GM23338 (cell line): ENCODE data around the gene SOX13.

ENCODE experiments used
- CREB1 ChIP-seq: fragments of 250-450 bp; sonication (Bioruptor Pico); IDR thresholded peaks from 2 replicates; pipeline ENCODE4 v1.5.0; 2020; ENCODE audit warnings: low read depth, mild to moderate bottlenecking, moderate library complexity
- CTCF ChIP-seq, 2 experiments: fragments of 200-600 bp in 1 of 2; sonication (generic) in 1 of 2; conservative IDR thresholded peaks; 2 replicates each; pipeline versions ENCODE4 v1.5.1 to v1.6.1; 2016 to 2017; ENCODE audit warnings: antibody characterized with exemption in 2 of 2, low read depth in 2 of 2, mild to moderate bottlenecking in 2 of 2, moderate library complexity in 1 of 2
- EZH2 ChIP-seq: fragments of 200-600 bp; sonication (generic); IDR thresholded peaks from one replicate; pipeline ENCODE4 v1.8.0; 2017; ENCODE audit warnings: antibody characterized with exemption, mild to moderate bottlenecking, low read depth; ENCODE audit not compliant: unreplicated experiment
- EZH2phosphoT487 ChIP-seq: fragments of 200-600 bp; sonication (generic); IDR thresholded peaks from one replicate; pipeline ENCODE4 v1.8.1; 2018; ENCODE audit warnings: antibody characterized with exemption; ENCODE audit not compliant: unreplicated experiment
- POLR2AphosphoS5 ChIP-seq: IDR thresholded peaks from 2 replicates; pipeline ENCODE4 v1.6.1; 2016; ENCODE audit warnings: antibody characterized with exemption, low read depth
- ZNF114 ChIP-seq: fragments of 250-450 bp; sonication (Bioruptor Pico); IDR thresholded peaks from 2 replicates; pipeline ENCODE4 v1.5.0; 2020; ENCODE audit warnings: mild to moderate bottlenecking, moderate library complexity
- ZNF331 ChIP-seq: fragments of 250-450 bp; sonication (Bioruptor Pico); IDR thresholded peaks from 2 replicates; pipeline ENCODE4 v1.5.0; 2020; ENCODE audit warnings: low read depth, mild to moderate bottlenecking, moderate library complexity
- TF ChIP-seq, protein P1 (sequence below): IDR thresholded peaks from one replicate; pipeline ENCODE4 v1.6.1; 2018; ENCODE audit warnings: antibody characterized with exemption; ENCODE audit not compliant: unreplicated experiment

DNA sequence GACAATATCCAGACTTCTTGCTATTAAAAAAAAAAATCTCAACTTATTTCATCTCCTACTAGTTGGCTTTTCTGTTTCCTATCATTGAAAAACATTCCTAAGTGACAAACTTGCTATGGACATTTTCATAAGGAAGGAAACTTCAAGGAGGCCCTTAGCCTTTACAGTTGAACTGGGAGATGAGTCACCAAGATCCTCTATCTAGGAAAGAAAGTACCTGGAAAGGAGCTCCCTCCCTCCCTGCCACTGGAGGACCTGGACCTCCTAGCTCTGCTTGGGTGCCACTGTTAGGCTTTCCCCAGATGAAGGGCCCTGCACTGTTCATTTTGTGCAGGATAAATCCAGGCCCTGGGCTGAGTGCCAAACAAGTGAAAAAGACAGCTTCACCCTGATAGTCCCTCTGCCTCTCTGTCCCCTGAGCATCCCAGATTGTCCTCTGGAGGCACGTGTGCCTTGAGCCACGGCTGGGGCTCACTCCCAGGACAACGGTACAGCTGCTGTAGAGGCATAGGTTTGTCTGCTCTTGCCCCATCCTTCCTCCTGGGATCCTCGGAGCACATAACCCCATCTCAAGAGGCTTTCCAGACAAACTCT lies 40.2 kb upstream of the SOX13 start:
- no peak for TF ChIP-seq POLR2AphosphoS5
- TF ChIP-seq EZH2phosphoT487: no peak
- no peak for TF ChIP-seq CTCF (conservative IDR thresholded peaks at IDR 0.05; ENCODE audit: low read depth in 2 of 2)
- no peak for TF ChIP-seq ZNF331 (CRISPR knock-in tag)
- no peak for TF ChIP-seq EZH2
- no peak for TF ChIP-seq CREB1 (CRISPR knock-in tag)
- TF ChIP-seq, protein P1, sequence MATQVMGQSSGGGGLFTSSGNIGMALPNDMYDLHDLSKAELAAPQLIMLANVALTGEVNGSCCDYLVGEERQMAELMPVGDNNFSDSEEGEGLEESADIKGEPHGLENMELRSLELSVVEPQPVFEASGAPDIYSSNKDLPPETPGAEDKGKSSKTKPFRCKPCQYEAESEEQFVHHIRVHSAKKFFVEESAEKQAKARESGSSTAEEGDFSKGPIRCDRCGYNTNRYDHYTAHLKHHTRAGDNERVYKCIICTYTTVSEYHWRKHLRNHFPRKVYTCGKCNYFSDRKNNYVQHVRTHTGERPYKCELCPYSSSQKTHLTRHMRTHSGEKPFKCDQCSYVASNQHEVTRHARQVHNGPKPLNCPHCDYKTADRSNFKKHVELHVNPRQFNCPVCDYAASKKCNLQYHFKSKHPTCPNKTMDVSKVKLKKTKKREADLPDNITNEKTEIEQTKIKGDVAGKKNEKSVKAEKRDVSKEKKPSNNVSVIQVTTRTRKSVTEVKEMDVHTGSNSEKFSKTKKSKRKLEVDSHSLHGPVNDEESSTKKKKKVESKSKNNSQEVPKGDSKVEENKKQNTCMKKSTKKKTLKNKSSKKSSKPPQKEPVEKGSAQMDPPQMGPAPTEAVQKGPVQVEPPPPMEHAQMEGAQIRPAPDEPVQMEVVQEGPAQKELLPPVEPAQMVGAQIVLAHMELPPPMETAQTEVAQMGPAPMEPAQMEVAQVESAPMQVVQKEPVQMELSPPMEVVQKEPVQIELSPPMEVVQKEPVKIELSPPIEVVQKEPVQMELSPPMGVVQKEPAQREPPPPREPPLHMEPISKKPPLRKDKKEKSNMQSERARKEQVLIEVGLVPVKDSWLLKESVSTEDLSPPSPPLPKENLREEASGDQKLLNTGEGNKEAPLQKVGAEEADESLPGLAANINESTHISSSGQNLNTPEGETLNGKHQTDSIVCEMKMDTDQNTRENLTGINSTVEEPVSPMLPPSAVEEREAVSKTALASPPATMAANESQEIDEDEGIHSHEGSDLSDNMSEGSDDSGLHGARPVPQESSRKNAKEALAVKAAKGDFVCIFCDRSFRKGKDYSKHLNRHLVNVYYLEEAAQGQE: no peak
- no peak for TF ChIP-seq ZNF114 (CRISPR knock-in tag)
